ENCODE results near the gene PAMR1. TPM values are rescaled to one million over a fixed set of nuclear protein-coding genes. Genes with fewer than 3 reads are reported as not detected.

The PAMR1 gene
- total RNA-seq, 1 experiment from 2014 or later = 0.62 TPM

DNA sequence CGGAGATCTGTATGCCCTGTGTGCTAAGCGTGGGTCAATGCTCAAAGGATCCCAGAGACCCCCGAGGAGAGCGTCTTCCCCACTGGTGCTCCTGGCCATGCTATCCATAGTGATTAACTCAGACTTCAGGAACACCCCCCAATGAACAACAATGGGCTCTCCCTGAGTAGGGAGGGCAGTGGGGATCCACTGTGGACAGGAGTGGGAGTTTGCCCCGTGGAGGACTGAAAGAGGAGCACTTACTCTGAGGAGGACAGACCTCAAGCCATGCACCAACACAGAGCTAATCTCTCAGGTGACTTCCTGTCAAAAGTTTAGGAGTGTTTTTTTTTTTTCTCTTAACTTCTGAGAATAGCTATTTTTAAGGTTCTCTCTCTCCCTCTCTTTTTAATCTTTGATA, 130.5 kb downstream of the PAMR1 start:
- H3K27me3 ChIP-seq (replicated peaks; ENCODE audit: insufficient read depth, low read depth, low read length, poor library complexity) = peaks cover 20% of the 10 kb centered on the region
- POLR2A ChIA-PET (ENCODE audit: low non-redundant PET) = interaction anchor here (0.6 kb wide), 1 partner anchor 608 kb away, joined by 4 read pairs; no protein-coding TSS in a partner anchor
- no peaks in the 10 kb centered on the region for H3K36me3 ChIP-seq (ENCODE audit: insufficient read depth, low read length, poor library complexity, severe bottlenecking)
- no peak overlapping the region for H3K27ac ChIP-seq (ENCODE audit: low read depth, low read length, poor library complexity, severe bottlenecking)
- no peak for DNase-seq (ENCODE audit: low spot score)
- H3K9me3 ChIP-seq (ENCODE audit: low read depth, low read length, poor library complexity, severe bottlenecking) = no peaks in the 10 kb centered on the region
- peaks cover 18% of the 10 kb centered on the region for H3K4me1 ChIP-seq (ENCODE audit: insufficient read depth, low read length, poor library complexity, severe bottlenecking)
- intact Hi-C loops (cut with micrococcal nuclease; ENCODE audit: unreplicated experiment) = loop anchor here (5.0 kb wide), 3 partner anchors 158 to 1028 kb away; no protein-coding TSS in a partner anchor
- BruUV-seq (replicated peaks) = no TSS peak
- CTCF ChIA-PET = interaction anchor here (0.5 to 0.6 kb wide), 2 partner anchors 233 to 1118 kb away, joined by 3 to 5 read pairs; no protein-coding TSS in a partner anchor
- H3K4me3 ChIP-seq (ENCODE audit: low read depth, low read length, poor library complexity, severe bottlenecking) = no peak overlapping the region
- TF ChIP-seq CTCF (conservative IDR thresholded peaks at IDR 0.05; ENCODE audit: low read depth, low read length) (no peak), EZH2 (IDR thresholded peaks at IDR 0.05; ENCODE audit: borderline replicate concordance, low read depth, low read length, poor library complexity, severe bottlenecking) (no peak)

DNA sequence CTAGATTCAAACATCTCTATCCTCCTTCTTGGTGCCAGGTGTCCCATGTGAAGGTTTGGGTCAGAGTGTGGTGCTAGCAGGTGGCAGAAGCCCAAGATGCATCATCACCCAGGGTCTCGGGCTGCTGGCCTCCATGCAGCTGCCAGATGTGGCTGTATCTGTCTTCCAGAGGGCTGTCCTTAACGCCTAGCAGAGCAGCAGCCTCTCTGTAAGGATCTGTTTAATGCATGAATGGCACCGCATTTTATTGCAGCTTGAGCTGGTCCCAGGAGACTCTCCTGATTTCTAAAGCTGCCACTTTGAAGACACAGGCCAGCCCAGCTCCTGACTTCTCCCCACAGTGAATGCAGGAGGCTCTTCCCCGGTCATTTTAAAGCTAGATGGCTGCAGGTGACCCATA, 132.3 kb downstream of the PAMR1 start:
- no peak overlapping the region for H3K4me3 ChIP-seq (ENCODE audit: low read depth, low read length, poor library complexity, severe bottlenecking)
- POLR2A ChIA-PET (ENCODE audit: low non-redundant PET) = interaction anchor here (0.6 kb wide), 1 partner anchor 210 kb away, joined by 4 read pairs; no protein-coding TSS in a partner anchor
- CTCF ChIA-PET = interaction anchor here (0.6 to 3.0 kb wide), 4 partner anchors 103 to 880 kb away, joined by 3 to 18 read pairs (median 4); no protein-coding TSS in a partner anchor
- DNase-seq (ENCODE audit: low spot score) = peak; percentile 95
- no TSS peak for BruUV-seq (replicated peaks)
- no peak for TF ChIP-seq CTCF (conservative IDR thresholded peaks at IDR 0.05; ENCODE audit: low read depth, low read length)
- TF ChIP-seq EZH2 (IDR thresholded peaks at IDR 0.05; ENCODE audit: borderline replicate concordance, low read depth, low read length, poor library complexity, severe bottlenecking) = no peak
- peaks cover 18% of the 10 kb centered on the region for H3K4me1 ChIP-seq (ENCODE audit: insufficient read depth, low read length, poor library complexity, severe bottlenecking)
- no peaks in the 10 kb centered on the region for H3K9me3 ChIP-seq (ENCODE audit: low read depth, low read length, poor library complexity, severe bottlenecking)
- intact Hi-C loops (cut with micrococcal nuclease; ENCODE audit: unreplicated experiment) = loop anchor here (5.0 kb wide), 3 partner anchors 156 to 1026 kb away; no protein-coding TSS in a partner anchor
- no peak overlapping the region for H3K27ac ChIP-seq (ENCODE audit: low read depth, low read length, poor library complexity, severe bottlenecking)
- H3K36me3 ChIP-seq (ENCODE audit: insufficient read depth, low read length, poor library complexity, severe bottlenecking) = no peaks in the 10 kb centered on the region
- H3K27me3 ChIP-seq (replicated peaks; ENCODE audit: insufficient read depth, low read depth, low read length, poor library complexity) = peaks cover 4% of the 10 kb centered on the region

DNA sequence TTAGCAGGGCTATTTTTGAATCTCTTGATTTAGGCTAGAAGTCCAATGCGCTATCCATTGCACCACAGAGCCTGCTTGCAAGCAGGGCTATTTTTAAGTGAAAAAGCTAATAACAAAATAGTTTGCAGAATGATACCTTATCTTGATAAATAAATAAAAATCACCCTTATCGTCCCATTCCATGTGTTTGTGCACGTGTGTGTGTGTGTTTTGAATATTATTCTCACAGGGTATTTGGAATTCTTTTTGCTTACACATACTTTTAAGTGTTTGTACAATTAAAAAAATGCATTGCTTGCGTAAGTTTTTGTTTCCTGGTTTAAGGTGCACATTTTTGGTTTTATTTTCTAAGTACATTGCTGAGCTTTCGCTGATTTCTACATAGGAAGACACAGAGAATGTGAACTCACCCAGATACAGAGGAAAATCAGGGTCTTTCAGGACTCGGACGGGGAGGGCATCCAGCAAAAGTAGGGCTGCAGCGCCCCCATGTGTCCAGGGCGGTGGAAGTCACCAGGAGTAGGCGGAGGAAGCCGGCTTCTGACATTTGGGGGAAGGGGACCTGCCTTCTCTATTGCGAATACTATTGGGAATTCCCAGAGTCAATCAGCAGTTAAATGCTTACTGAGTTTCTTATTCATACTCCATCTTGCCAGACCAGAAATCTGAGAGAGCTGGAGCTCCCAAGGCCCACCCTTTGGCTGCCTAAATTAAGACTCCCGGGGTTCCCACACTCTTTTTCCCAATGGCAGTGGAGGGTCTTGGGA, 133.3 kb downstream of the PAMR1 start:
- Histone ChIP-seq H3K36me3 (ENCODE audit: insufficient read depth, low read length, poor library complexity, severe bottlenecking) (no peaks in the 10 kb centered on the region), H3K9me3 (ENCODE audit: low read depth, low read length, poor library complexity, severe bottlenecking) (no peaks in the 10 kb centered on the region), H3K27ac (ENCODE audit: low read depth, low read length, poor library complexity, severe bottlenecking) (no peak overlapping the region), H3K27me3 (replicated peaks; ENCODE audit: insufficient read depth, low read depth, low read length, poor library complexity) (peaks cover 4% of the 10 kb centered on the region), H3K4me3 (ENCODE audit: low read depth, low read length, poor library complexity, severe bottlenecking) (no peak overlapping the region), H3K4me1 (ENCODE audit: insufficient read depth, low read length, poor library complexity, severe bottlenecking) (peaks cover 18% of the 10 kb centered on the region)
- POLR2A ChIA-PET (ENCODE audit: low non-redundant PET) = interaction anchor here (0.6 kb wide), 1 partner anchor 44 kb away, joined by 4 read pairs; no protein-coding TSS in a partner anchor
- intact Hi-C loops (cut with micrococcal nuclease; ENCODE audit: unreplicated experiment) = loop anchor here (1.0 to 5.0 kb wide), 7 partner anchors 155 to 1025 kb away; partner anchors contain the start of gene ELF5
- peak; percentile 94 for DNase-seq (ENCODE audit: low spot score)
- no TSS peak for BruUV-seq (replicated peaks)
- TF ChIP-seq EZH2 (IDR thresholded peaks at IDR 0.05; ENCODE audit: borderline replicate concordance, low read depth, low read length, poor library complexity, severe bottlenecking) (no peak), CTCF (conservative IDR thresholded peaks at IDR 0.05; ENCODE audit: low read depth, low read length) (peak; percentile 100)
- CTCF ChIA-PET = interaction anchor here (0.6 to 3.0 kb wide), 3 partner anchors 463 to 547 kb away, joined by 3 to 18 read pairs (median 3); no protein-coding TSS in a partner anchor

Data from A673 (cell line).